K562 (cell line): ENCODE measurements around the gene FLAD1. TPM values are rescaled to one million over a fixed set of nuclear protein-coding genes. Genes with fewer than 3 reads are reported as not detected.
A peak's percentile ranks its signal among the peaks of the same experiment; 100 is the strongest.

ENCODE experiments used
- ARNT ChIP-seq, 2 experiments: fragments of 450-650 bp; IDR thresholded peaks; 2 replicates each; pipeline ENCODE4 v1.6.1; 2016; ENCODE audit warnings: mild to moderate bottlenecking in 1 of 2
- CBX5 ChIP-seq: IDR thresholded peaks from 2 replicates; pipeline ENCODE4 v1.6.1; 2014; ENCODE audit warnings: low read depth, borderline replicate concordance
- CHD4 ChIP-seq: fragments of 200-600 bp; sonication (generic); IDR thresholded peaks from 3 replicates; pipeline ENCODE4 v1.6.1; 2012; ENCODE audit warnings: low read depth, mild to moderate bottlenecking, mixed read lengths, low read length, inconsistent platforms; ENCODE audit not compliant: insufficient read depth, insufficient replicate concordance, poor library complexity, severe bottlenecking
- EHMT2 ChIP-seq: fragments of 450-650 bp; IDR thresholded peaks from 2 replicates; pipeline ENCODE4 v1.6.1; 2018; ENCODE audit warnings: antibody characterized with exemption
- ETS1 ChIP-seq: conservative IDR thresholded peaks from 2 replicates; pipeline ENCODE4 v1.6.1; 2011; ENCODE audit warnings: low read depth, mild to moderate bottlenecking, low read length; ENCODE audit not compliant: control insufficient read depth
- HNRNPK ChIP-seq: fragments of 200-400 bp; formaldehyde crosslinking; IDR thresholded peaks from one replicate; pipeline ENCODE4 v1.6.1; 2018; ENCODE audit warnings: mild to moderate bottlenecking, low read depth, low read length; ENCODE audit not compliant: poor library complexity, severe bottlenecking
- HNRNPUL1 ChIP-seq: fragments of 200-400 bp; formaldehyde crosslinking; IDR thresholded peaks from 2 replicates; pipeline ENCODE4 v1.6.1; 2017; ENCODE audit warnings: low read length
- KLF1 ChIP-seq: fragments of 450-650 bp; IDR thresholded peaks from 2 replicates; pipeline ENCODE4 v1.6.1; 2016; ENCODE audit warnings: missing genetic modification characterization, missing compliant biosample characterization
- NELFE ChIP-seq: IDR thresholded peaks from 2 replicates; pipeline ENCODE4 v1.6.1; 2011; ENCODE audit warnings: mild to moderate bottlenecking; ENCODE audit not compliant: insufficient read depth, insufficient read length
- OTX1 ChIP-seq: fragments of 450-650 bp; formaldehyde crosslinking; IDR thresholded peaks from 2 replicates; pipeline ENCODE4 v1.4.0; 2022; ENCODE audit warnings: mild to moderate bottlenecking
- POLR3A ChIP-seq: IDR thresholded peaks from 2 replicates; pipeline ENCODE4 v1.6.1; 2011; ENCODE audit warnings: borderline replicate concordance, mild to moderate bottlenecking, moderate library complexity; ENCODE audit not compliant: insufficient read length, insufficient read depth; ENCODE audit errors: extremely low read depth
- SFPQ ChIP-seq: fragments of 200-400 bp; formaldehyde crosslinking; IDR thresholded peaks from 2 replicates; pipeline ENCODE4 v1.6.1; 2017; ENCODE audit warnings: mild to moderate bottlenecking, low read depth, low read length, moderate library complexity
- SMC3 ChIP-seq: conservative IDR thresholded peaks from 2 replicates; pipeline ENCODE4 v1.6.1; 2011; ENCODE audit warnings: low read depth, low read length, improper control_type of control experiment; ENCODE audit not compliant: insufficient read depth
- TFAP4 ChIP-seq: sonication (generic); formaldehyde crosslinking; IDR thresholded peaks from 2 replicates; pipeline ENCODE4 v1.8.0; 2022; ENCODE audit warnings: missing genetic modification reagents, mild to moderate bottlenecking, moderate library complexity, borderline replicate concordance
- TFE3 ChIP-seq: fragments of 450-650 bp; formaldehyde crosslinking; IDR thresholded peaks from 2 replicates; pipeline ENCODE4 v1.4.0; 2020; ENCODE audit warnings: mild to moderate bottlenecking, mixed read lengths
- WHSC1 ChIP-seq: IDR thresholded peaks from one replicate; pipeline ENCODE4 v1.6.1; 2012; ENCODE audit warnings: low read length, control low read depth, inconsistent platforms
- ZBTB5 ChIP-seq: fragments of 450-650 bp; IDR thresholded peaks from 2 replicates; pipeline ENCODE4 v1.6.1; 2017; ENCODE audit warnings: antibody characterized with exemption
- ZNF507 ChIP-seq: conservative IDR thresholded peaks from 2 replicates; pipeline ENCODE4 v1.6.1; 2017; ENCODE audit warnings: missing genetic modification characterization, missing compliant biosample characterization
- ZNF644 ChIP-seq: fragments of 200-800 bp; sonication (Bioruptor generic); IDR thresholded peaks from 2 replicates; pipeline ENCODE4 v1.6.1; 2016; ENCODE audit warnings: low read depth, missing genetic modification characterization, missing compliant biosample characterization
- polyA plus RNA-seq, 8 experiments: library from polyadenylated mRNA; depleted of rRNA in 4 of 8; stranded (reverse) in 5 of 8; unstranded in 3 of 8; fragments of >200 nt; fragmentation: Nextera tagmentation in 2 of 8; fragmentation: Illumina TruSeq in 1 of 8; extraction: Ambion mirVana in 2 of 8; extraction: Trizol in 1 of 8; gene quantifications; 2 replicates each; pipeline versions ENCODE4 v1.2.1 to v1.2.3, GENCODE V29; 2011 to 2014; ENCODE audit warnings: inconsistent platforms in 1 of 8, missing spikeins in 1 of 8
- total RNA-seq, 7 experiments: library from RNA; depleted of rRNA in 6 of 7; stranded (reverse); fragments of >200 nt in 6 of 7; fragmentation: Illumina TruSeq in 2 of 7; extraction: Trizol in 2 of 7; gene quantifications; 2 replicates each; pipeline versions ENCODE4 v1.2.1 to v1.2.3, GENCODE V29; 2011 to 2021; ENCODE audit warnings: low replicate concordance in 1 of 7

The FLAD1 gene
- total and polyA plus RNA-seq, 9 of the 15 experiments (the other 6 are each of a cell fraction or from before 2014, with no cell fraction given), result 24.9 to 85.8 (median 67.0) TPM

- no peak for TF ChIP-seq TFE3 (CRISPR knock-in tag)
- TF ChIP-seq SFPQ, result no peak
- TF ChIP-seq CBX5, result no peak
- peak; percentile 65 to 68; a peak in 1 of 4 replicates for TF ChIP-seq ARNT (IDR thresholded peaks at IDR 0.05)
- TF ChIP-seq OTX1 (CRISPR knock-in tag), result peak; percentile 96
- no peak for TF ChIP-seq WHSC1
- TF ChIP-seq CHD4, result no peak
- TF ChIP-seq ZNF507, result no peak
- TF ChIP-seq NELFE, result no peak
- TF ChIP-seq ZBTB5, result no peak
- TF ChIP-seq POLR3A, result no peak
- no peak for TF ChIP-seq KLF1 (tag)
- TF ChIP-seq HNRNPUL1, result no peak
- 0 out of 2 replicates have a peak, but pooled peaks have one; percentile 12 for TF ChIP-seq EHMT2
- TF ChIP-seq TFAP4 (CRISPR knock-in tag), result peak; percentile 62; the same call in 1 of the 2 replicates
- TF ChIP-seq ETS1, result no peak
- TF ChIP-seq SMC3, result no peak
- no peak for TF ChIP-seq ZNF644 (tag)
- no peak for TF ChIP-seq HNRNPK
These were observed 18.7 kb downstream of the FLAD1 start (continued) for GRCh38 chr1:155001675-155002463.
